ENCODE measurements around the gene AFF3.

GRCh38 chr2:99970292-99970868 is 172.0 kb downstream of the AFF3 start:
- TF ChIP-seq CTCF (IDR thresholded peaks at IDR 0.05) (no peak), POLR2A (IDR thresholded peaks at IDR 0.05) (no peak)

All from uterus (tissue), 2 donors.